ENCODE data around the gene NASP.

The NASP gene

DNA sequence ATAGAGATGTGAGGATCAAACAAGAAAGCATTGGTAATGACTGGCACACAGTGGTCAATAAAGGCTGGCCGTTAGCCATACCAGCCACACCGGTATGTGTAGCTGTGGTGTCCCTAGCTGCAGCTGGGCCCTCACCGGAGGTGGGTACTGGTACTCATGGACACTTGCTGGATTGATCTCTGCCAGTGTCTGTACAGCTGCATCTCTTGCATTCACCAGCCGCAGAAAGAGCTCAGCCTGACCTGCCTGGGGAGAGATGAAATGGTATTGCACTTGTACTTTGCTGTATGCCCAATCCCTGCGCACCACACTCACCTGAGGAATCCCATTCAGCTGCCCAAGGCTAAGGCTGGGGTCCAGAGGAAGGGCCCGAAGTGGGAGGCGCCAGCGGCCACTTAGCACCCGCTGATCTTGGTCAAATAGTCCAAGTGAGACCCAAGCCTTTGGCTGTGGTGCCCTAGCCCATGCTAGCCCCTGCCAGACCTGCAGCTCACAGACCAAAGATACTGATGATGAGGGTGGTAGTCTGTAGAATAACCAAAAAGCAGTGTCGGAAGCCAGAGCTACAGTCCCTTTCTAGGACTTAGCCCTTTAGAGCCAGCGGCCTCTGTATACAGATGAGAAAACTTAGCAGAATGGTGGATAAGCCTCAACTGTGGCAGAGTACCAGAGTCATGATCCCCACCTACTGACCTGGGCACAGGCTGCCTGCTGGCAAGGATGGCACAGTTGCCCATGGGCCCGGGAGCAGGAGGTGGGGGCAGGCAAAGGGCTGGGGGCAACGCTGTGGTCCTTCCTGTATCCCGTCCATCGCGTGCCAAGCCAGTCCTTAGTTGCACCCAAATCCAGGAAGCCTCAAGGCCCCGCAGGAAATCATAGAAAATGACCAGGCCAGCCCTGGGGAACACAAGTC is 37.0 kb downstream of the NASP start:
- no peak for DNase-seq

DNA sequence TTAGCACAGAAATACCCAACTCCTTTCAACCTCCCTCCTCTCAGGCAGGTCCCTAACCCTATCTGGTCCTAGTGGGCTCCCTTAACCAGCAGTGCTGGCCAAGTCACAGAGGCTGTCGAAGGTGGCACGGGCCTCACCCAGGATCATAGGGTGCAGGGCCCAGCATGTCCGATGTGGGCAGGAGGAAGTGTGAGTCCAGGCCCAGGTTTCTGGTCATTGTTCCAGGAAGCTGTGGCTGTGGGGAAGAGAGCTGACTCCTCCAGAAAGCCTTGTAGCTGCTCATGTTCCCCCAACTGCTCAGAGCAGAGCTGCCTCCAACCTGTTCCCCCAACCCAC is 37.6 kb downstream of the NASP start:
- no peak for DNase-seq

DNA sequence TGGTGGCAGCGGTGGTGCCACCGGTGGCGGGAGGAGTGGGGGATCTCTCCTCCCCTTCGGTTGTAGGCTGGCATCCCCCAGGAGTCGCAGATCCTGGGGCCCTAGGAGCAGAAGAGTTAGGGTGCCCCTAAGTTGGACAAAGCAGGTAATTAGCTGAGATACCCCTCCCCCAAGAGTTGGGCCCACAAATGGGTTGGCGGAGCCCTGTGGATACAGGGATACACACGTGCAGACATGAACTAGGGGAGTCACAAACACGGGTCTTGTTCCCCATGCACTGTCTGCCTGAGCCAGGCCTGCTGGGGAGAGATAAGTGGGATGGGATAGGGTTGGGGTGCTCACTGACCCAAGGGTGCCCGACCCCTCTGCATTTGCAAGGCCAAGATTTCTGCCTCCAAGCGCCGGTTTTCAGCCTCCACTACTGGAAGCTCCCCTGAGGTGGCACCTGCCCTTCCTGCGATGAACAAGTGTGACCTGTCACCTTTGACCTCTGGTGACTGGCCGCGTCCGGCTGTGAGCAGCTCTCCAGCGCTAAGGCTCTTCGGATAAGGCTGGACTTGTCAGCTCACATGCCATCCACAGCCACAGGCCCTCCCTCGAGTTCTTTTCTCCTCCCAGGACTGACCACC is 38.2 kb downstream of the NASP start:
- no peak for DNase-seq

DNA sequence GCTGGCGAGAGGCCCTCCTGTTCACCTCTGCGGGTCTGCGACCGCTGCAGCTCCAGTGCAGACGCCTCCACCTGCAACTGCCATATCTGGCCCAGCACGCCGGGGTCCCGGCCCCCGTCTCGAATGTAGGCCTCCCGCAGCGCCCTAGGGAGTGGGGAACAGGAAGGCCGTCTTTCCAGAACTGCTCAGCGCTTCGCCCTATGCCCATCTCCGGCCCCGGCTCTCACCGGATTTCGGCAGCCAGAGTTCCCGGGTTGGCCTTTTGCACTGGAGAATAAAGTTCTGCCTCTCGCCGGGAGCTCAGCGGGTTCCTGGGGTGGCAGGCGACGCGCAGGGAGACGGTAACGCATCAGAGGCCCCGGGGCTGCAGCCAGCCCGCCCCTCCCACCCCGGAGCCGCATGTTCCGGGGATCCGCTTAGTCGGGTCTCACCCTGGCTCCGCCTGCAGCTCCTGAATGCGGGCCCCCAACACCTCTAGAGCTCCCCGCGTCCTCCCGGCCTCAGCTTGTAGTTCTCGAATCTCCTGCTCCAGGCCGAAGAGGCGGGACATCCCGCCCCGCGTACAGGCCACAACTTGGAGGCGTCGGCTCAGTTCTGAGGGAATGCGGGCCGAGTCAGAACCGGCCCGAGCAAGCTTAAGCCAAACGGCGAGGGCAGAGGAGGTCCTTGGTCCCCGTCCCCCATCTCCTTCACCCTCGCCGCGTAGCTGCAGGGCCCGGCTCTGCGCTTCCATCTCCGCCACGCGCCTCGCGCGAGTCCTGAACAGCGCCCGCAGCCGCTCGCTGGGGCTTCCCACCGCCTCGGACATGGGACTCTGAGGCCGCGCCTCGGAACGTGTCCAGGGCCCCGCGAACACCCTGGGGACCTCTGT is 38.9 kb downstream of the NASP start:
- DNase-seq: no peak

DNA sequence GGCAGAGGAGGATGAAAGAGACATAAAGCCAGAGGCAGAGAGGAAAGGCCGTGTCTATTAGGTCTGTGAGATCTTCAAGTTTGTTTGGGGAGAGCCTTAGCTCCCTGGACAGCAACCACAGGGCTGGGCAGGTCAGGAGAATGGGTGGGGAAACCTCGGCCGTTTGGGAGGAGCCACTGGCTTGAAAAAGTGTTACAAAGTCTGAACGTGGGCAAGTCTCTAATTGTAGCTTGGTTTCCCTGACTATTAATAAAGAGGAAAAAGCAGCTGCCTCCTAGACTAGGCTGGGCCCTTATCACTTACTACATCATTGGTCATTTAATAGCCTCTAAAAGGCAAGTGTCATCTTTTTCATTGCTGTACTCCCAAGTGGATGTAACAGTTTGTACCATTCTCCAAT is 40.1 kb downstream of the NASP start, which contains the start of gene CCDC17:
Gene CCDC17, minus strand, starts transcription at position 83 of the 400 bp plus-strand sequence. CDS start 145 bp downstream, outside the sequence.
- DNase-seq: no peak

DNA sequence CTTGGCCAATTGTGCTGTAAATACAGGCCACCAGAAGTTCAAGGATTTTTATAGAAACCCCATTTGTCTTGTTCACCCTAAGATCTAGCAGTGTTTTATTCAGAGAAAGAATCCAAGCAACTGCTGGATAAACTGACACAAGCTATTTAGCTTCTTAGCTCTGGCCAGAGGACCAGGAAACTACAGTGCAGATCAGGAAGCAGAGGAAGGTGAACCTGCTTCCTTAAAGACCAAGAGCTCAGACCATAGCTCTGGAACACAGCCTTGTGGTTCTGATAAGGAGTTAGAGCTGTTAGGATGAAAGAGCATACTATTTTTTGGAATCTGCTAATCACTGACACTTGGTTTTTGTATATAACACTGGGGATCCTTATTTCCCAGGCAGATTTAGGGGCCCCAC is 45.2 kb downstream of the NASP start:
- no peak for DNase-seq

DNA sequence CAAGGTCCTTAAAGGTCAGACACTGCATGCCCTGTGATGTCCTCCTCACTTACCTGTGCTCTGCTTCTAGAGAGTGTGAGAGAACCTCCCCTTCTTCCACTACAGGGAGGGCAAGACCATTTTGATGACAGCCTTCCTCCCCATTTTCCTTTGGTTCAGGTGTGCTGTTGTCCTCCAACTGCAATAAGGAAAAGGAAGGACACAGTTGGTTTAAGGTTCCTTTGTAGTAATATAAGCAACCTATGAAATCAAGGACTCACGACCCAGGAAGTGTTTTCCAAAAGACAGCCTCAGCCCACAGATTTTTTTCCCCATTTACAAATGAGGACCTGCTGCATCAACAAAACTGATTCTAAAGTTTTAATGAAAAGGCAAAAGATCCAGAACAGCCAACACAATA is 46.6 kb downstream of the NASP start:
- no peak for DNase-seq

DNA sequence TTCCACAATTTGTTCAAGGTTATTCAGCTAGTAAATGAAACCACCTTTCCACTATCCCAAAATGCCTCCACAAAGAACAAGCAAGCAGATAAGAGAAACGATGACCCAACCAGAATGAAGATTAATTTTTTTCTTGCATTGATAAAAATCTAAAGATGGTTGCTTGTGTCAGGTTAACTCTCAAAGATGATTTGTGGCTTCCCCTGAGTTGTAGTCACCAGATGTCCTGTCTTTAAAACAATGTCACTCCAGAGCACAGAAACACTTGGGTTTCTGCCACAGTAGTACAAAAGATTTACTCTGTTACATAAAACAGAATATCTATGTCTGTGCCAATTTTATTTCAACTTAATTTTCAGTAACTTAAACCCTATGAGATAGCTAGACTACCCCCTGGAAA is 51.4 kb downstream of the NASP start:
- DNase-seq: no peak

DNA sequence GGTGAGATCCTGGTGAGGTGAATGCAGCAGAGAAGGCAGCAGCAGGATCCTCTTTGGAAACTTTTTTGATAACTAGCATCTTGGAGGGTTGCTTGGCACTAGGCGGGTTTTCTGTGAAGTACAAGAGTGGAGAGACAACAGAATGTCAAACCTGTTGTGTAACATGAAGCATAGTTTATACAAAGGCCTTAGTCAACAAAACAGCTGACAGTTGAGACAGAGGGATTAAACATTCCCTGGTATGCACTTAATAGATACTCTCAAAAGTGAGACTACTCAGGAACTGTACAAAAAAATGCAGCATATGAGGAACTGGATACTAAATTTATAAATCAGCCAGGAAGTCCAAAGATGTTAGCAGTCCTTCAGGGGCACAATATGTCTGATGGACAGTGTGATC is 56.5 kb downstream of the NASP start:
- no peak for DNase-seq

DNA sequence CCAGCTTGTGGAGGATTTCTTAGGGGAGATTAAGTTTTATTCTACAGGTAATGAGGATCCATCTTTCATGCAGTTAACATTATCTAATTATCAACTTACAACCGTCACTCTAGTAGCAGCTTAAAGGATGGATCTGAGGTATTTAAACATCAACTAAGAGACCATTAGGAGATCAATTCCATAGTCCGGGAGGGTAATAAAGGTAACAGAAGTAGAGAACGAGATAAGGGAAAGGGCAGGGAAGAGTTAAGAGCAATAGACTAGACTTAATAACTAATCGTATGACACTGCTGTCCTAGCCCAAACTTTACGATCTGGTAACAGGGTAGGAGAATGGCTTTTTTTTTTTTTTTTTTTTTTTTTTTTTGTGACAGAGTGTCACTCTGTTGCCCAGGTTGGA is 59.5 kb downstream of the NASP start:
- DNase-seq: no peak

DNA sequence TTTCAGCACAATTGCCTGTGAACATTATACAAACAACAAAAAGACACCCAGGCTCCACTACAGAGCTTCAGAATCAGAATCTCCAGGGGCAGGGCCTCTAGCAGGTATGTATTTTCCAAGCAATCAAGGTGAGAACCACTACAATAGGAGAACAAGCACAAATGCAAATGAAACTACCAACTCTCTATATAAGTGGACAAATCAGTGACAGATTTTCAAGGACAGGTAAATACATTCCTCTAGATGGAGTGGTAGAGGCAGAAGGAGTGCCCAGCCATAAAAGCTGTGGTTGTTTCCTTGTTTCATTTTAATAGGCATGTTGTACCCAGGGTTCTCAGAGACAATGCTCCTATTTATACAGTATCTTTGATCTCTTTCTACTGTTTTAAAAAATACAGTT is 60.1 kb downstream of the NASP start:
- no peak for DNase-seq

DNA sequence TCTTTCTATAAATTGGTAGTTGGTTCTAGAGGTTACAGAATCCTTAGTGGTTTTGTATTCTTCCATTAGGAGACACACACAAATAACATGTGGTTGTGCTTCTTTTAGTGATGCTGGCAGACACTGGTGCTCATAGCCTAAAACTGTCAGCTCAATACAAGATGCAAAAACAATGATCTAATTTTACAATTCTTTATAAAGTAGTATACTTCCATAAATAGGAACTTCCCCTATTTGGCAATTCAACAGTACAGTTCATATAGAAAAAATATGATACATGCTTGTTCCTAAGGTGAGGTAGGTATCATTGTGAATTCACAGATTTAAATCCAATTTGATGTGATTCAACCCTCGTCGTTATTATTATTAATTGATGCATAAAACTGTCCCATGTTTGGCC is 60.8 kb downstream of the NASP start:
- no peak for DNase-seq

DNA sequence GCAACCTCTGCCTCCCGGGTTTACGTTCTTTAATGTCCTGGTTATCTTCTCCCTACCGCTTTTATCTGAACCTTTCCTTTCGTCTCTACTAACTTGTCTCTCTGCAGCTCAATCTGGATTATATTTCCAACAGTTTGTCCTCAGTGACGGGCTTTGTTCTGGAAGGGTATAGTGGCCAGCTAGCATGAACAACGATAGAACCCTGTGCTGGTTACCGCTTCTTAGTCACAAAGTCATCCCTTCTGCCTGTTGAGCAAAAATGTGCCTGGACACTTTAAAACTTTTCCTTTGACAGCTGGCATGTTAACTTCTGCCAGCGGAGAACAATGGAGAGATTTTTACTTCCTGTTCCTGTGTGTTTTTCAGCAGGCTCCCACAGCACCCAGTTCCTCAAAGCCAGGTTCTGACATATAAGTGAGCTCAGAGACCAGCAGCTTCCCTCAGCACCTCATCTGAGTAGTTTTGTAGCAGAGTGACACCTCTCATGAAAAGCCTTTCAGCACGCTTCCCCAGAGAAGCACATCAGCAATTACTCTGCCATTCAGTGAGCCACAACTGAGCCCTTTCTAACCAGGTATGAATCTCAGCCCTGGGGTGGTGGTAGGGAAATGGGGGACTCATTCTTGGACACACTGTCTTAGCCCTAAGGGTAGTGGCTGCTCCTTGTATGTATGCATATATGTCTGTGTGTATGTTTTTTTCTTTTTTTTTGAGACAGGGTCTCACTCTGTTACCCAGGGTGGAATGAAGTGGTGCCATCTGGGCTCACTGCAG is 63.6 kb downstream of the NASP start:
- no peak for DNase-seq

DNA sequence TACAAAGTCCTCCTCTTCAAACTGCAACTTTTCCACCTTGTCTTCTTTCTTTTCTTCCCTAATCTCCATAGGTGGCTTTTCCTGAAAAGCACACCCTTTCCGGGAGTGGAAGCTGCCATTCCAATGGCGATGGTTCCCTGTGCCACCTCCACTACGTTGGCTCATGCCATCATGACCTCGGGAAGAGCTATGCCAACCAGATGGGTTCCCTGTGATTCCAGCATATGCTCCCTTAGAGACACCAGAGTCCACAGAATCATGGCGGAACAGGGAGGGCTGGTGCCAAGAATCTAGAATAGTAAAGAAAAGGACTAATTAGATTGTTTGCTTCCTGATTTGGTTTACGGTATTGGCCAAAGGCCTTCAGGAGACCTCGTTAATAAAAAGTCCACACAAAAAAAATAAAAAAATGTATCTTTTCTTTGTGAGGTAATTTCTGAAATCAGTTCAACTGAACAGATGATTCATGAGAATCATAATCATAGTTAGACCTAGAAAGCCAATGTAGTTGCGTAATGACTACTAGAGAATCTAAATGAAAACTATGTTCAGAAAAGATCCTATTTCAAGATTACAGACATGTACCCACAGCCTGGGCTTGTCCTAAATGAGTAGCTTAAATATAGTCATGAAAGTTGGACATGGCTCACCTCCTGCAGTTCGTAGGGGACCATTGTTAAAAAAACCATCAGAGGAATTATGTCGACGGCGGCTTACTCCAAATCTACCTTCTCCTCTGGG is 70.9 kb downstream of the NASP start:
- no peak for DNase-seq

DNA sequence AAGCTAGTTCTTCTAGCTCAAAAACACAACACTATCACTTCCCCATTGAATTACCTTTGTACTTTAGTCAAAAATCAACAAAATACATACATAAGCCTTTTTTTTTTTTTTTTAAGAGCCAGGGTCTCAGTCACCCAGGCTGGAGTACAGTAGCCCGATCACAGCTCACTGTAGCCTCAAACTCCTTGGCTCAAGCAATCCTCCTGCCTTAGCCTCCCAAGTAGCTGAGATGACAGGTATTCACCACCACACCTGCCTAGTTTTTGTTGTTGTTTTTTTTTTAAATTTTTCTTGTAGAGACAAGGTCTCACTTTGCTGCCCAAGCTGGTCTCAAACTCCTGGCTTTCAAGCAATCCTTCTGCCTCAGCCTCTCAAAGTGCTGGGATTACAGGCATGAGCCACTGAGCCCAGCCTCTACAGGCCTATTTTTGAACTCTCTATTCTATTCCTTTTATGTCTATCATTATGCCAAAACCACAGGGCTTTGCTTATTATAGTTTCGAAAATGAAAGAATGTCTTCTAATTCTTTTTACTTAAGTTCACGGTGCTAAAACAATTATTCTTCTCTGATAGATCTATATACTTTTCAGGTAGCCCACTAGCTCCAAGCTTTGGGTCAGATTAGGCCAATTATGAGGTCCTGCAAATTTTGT is 72.9 kb downstream of the NASP start:
- DNase-seq: no peak

DNA sequence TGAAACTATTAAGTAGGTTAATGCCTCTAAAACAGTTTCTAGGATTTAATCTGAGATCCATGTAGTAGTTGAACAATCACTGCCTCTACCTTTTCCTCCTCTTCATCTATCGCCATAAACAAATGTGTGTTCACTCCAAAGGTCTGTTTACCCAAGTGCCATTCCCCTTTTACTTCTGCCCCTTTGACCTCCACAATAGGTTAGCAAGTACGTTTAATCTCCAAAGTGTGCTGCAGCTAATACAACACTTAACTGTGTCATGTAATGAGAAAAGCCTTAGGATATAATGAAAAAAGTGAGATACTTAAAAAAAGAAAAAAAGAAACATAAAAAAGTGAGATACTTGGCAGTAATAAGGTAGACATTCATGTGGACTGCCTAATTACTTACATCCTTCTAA is 74.3 kb downstream of the NASP start:
- no peak for DNase-seq

DNA sequence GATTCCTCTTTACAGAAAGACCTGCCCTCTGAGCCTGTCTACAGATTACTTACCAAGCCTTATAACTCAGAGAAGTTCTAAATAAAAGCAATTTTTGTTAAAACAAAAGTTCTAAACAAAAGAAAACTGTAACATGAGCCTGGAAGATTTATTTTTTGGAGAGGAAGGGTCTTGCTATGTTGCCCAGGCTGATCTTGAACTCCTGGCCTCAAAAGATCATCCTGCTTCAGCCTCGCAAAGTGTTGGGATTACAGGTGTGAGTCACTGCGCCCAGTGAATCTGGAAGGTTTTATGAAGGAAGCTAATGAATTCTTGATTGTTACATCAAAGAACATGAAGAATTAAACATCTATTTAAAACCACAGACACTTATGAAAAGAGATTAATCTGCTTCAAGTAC is 75.4 kb downstream of the NASP start:
- DNase-seq: no peak

DNA sequence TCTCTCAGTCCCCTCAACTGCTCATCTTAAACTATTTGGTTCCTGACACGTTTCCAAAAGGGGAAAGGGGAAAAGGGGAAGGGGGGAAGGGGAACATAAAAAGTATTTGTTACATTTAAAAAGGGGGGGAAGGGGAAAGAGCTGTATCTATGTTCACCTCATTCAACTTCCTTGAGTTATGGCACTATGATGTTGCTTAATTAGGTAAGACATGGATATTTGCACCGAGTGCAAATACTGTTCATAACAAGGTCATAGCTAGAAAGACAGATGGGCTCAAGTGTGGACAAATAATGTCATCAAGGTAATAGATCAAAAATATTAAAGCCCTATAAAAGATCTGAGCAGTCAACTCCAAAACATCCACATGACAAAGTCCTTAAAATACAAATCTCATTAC is 76.5 kb downstream of the NASP start:
- DNase-seq: no peak

DNA sequence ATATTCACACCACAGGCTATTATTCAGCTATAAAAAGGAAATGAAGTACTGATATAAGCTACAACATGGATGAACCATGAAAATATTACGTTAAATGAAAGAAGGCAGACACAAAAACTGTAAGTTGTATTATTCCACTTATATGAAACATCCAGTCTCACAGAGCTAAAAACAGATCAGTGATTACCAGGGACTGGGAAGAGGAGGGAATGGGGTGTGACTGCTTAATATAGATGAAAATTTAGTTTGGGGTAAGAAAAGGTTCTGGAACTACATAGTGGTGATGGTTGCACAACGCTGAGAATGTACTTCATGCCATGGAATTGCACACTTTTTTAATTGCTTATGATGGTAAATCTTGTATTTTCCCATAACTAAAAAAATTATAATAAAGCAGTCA is 83.0 kb downstream of the NASP start:
- no peak for DNase-seq

DNA sequence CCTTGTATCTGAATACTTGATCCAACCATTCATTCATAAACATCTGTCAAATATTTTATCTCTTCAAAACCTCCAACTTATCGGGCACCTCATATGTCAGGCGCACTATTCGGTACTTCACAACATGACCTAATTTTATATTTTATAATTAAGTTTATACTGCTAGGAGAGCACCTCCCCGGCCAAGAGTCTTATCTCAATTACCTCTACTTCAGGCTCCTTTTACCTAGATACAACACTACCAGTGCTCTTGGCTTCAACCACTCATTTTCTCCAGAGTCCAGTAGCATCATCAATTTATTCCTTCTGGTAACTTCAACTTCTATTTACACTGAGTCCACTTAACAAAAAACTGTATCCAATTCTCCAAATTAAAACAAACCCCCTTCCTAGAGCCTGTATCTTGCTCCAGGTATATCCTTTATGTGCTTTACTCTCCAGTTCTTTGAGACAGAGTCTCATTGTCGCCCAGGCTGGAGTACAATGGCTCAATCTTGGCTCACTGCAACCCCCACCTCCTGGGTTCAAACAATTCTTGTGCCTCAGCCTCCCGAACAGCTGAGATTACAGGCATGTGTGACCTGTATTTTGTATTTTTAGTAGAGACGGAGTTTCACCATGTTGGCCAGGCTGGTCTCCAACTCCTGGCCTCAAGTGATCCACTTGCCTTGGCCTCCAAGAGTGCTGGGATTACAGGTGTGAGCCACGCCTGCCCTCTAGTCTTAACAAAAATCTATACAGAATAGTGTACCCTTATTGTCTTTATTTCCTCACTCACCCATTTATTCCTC is 83.7 kb downstream of the NASP start:
- no peak for DNase-seq

Data from 8988T (cell line).